K562 (cell line): ENCODE data around the gene PIK3R1. TPM values are rescaled to one million over a fixed set of nuclear protein-coding genes. Genes with fewer than 3 reads are reported as not detected.

Experiments used
- EP300 ChIP-seq: IDR thresholded peaks from 2 replicates; pipeline ENCODE4 v1.6.1; 2012; ENCODE audit warnings: low read length, improper control_type of control experiment
- FOS ChIP-seq: IDR thresholded peaks from 3 replicates; pipeline ENCODE4 v1.6.1; 2011; ENCODE audit not compliant: insufficient read length; ENCODE audit errors: extremely low read depth
- HDAC6 ChIP-seq: IDR thresholded peaks from 2 replicates; pipeline ENCODE4 v1.6.1; 2012; ENCODE audit warnings: low read depth, mild to moderate bottlenecking, control low read depth, inconsistent platforms, low read length, moderate library complexity
- HMGN3 ChIP-seq: IDR thresholded peaks from 2 replicates; pipeline ENCODE4 v1.6.1; 2011; ENCODE audit warnings: borderline replicate concordance, low read depth, mild to moderate bottlenecking, mixed read lengths, low read length; ENCODE audit not compliant: insufficient read length; ENCODE audit errors: extremely low read depth
- KLF16 ChIP-seq: IDR thresholded peaks from 2 replicates; pipeline ENCODE4 v1.6.1; 2016; ENCODE audit warnings: antibody characterized with exemption
- NEUROD1 ChIP-seq: fragments of 150-350 bp; IDR thresholded peaks from 2 replicates; pipeline ENCODE4 v1.6.1; 2014; ENCODE audit warnings: borderline replicate concordance, low read length, low read depth; ENCODE audit not compliant: partially characterized antibody
- NR2C1 ChIP-seq, 2 experiments: fragments of 450-650 bp; IDR thresholded peaks; 2 replicates each; pipeline ENCODE4 v1.6.1; 2017; ENCODE audit warnings: mild to moderate bottlenecking in 2 of 2, antibody characterized with exemption in 1 of 2, inconsistent platforms in 1 of 2, missing compliant biosample characterization in 1 of 2, missing genetic modification characterization in 1 of 2
- PPARD ChIP-seq: fragments of 250-450 bp; sonication (Bioruptor Pico); IDR thresholded peaks from 2 replicates; pipeline ENCODE4 v1.8.0; 2022; ENCODE audit warnings: inconsistent platforms, mild to moderate bottlenecking, moderate library complexity
- RB1 ChIP-seq: fragments of 450-650 bp; IDR thresholded peaks from 2 replicates; pipeline ENCODE4 v1.6.1; 2017; ENCODE audit warnings: low read depth, mild to moderate bottlenecking
- SRSF1 ChIP-seq: fragments of 200-400 bp; formaldehyde crosslinking; IDR thresholded peaks from 2 replicates; pipeline ENCODE4 v1.6.1; 2017; ENCODE audit warnings: mild to moderate bottlenecking, low read depth, low read length, moderate library complexity
- TAF7 ChIP-seq: fragments of 450-650 bp; IDR thresholded peaks from 2 replicates; pipeline ENCODE4 v1.6.1; 2016; ENCODE audit warnings: missing genetic modification characterization, missing compliant biosample characterization
- TARDBP ChIP-seq: fragments of 450-650 bp; IDR thresholded peaks from 2 replicates; pipeline ENCODE4 v1.6.1; 2016
- TCF7L2 ChIP-seq: fragments of 150-350 bp; IDR thresholded peaks from 2 replicates; pipeline ENCODE4 v1.6.1; 2016; ENCODE audit warnings: low read depth, mild to moderate bottlenecking, low read length, moderate library complexity
- ZNF124 ChIP-seq: sonication (generic); formaldehyde crosslinking; IDR thresholded peaks from 2 replicates; pipeline ENCODE4 v1.8.1; 2022; ENCODE audit warnings: missing genetic modification reagents
- ZNF175 ChIP-seq: fragments of 200-800 bp; sonication (Bioruptor generic); IDR thresholded peaks from 2 replicates; pipeline ENCODE4 v1.6.1; 2016; ENCODE audit warnings: low read depth, mild to moderate bottlenecking, missing genetic modification characterization, missing compliant biosample characterization
- ZNF224 ChIP-seq: sonication (generic); formaldehyde crosslinking; IDR thresholded peaks from 2 replicates; pipeline ENCODE4 v1.8.0; 2022; ENCODE audit warnings: mild to moderate bottlenecking, missing genetic modification reagents
- ZNF431 ChIP-seq: sonication (generic); formaldehyde crosslinking; IDR thresholded peaks from 2 replicates; pipeline ENCODE4 v1.8.0; 2022; ENCODE audit warnings: mild to moderate bottlenecking, missing genetic modification reagents
- polyA plus RNA-seq, 8 experiments: library from polyadenylated mRNA; depleted of rRNA in 4 of 8; stranded (reverse) in 5 of 8; unstranded in 3 of 8; fragments of >200 nt; fragmentation: Nextera tagmentation in 2 of 8; fragmentation: Illumina TruSeq in 1 of 8; extraction: Ambion mirVana in 2 of 8; extraction: Trizol in 1 of 8; gene quantifications; 2 replicates each; pipeline versions ENCODE4 v1.2.1 to v1.2.3, GENCODE V29; 2011 to 2014; ENCODE audit warnings: inconsistent platforms in 1 of 8, missing spikeins in 1 of 8
- total RNA-seq, 7 experiments: library from RNA; depleted of rRNA in 6 of 7; stranded (reverse); fragments of >200 nt in 6 of 7; fragmentation: Illumina TruSeq in 2 of 7; extraction: Trizol in 2 of 7; gene quantifications; 2 replicates each; pipeline versions ENCODE4 v1.2.1 to v1.2.3, GENCODE V29; 2011 to 2021; ENCODE audit warnings: low replicate concordance in 1 of 7
- TF ChIP-seq, protein P1 (sequence below): sonication (generic); formaldehyde crosslinking; IDR thresholded peaks from 2 replicates; pipeline ENCODE4 v1.8.0; 2022; ENCODE audit warnings: mild to moderate bottlenecking, missing genetic modification reagents
- TF ChIP-seq, protein P2 (sequence below): fragments of 250-450 bp; sonication (Bioruptor Pico); IDR thresholded peaks from 2 replicates; pipeline ENCODE4 v1.8.0; 2021; ENCODE audit warnings: borderline replicate concordance, mild to moderate bottlenecking, moderate library complexity; ENCODE audit not compliant: poor library complexity, severe bottlenecking
- TF ChIP-seq, protein P3 (sequence below), 2 experiments: fragments of 150-350 bp in 1 of 2; IDR thresholded peaks; 2 replicates each; pipeline ENCODE4 v1.6.1; 2012 to 2016; ENCODE audit warnings: low read depth in 2 of 2, low read length in 2 of 2, mild to moderate bottlenecking in 1 of 2, moderate library complexity in 1 of 2
- TF ChIP-seq, protein P4 (sequence below): fragments of 250-450 bp; sonication (Bioruptor Pico); IDR thresholded peaks from 2 replicates; pipeline ENCODE4 v1.4.0; 2020

PIK3R1 gene
- total and polyA plus RNA-seq, 9 of the 15 experiments (the other 6 are each of a cell fraction or from before 2014, with no cell fraction given) = 1.1 to 9.7 (median 4.8) TPM

DNA sequence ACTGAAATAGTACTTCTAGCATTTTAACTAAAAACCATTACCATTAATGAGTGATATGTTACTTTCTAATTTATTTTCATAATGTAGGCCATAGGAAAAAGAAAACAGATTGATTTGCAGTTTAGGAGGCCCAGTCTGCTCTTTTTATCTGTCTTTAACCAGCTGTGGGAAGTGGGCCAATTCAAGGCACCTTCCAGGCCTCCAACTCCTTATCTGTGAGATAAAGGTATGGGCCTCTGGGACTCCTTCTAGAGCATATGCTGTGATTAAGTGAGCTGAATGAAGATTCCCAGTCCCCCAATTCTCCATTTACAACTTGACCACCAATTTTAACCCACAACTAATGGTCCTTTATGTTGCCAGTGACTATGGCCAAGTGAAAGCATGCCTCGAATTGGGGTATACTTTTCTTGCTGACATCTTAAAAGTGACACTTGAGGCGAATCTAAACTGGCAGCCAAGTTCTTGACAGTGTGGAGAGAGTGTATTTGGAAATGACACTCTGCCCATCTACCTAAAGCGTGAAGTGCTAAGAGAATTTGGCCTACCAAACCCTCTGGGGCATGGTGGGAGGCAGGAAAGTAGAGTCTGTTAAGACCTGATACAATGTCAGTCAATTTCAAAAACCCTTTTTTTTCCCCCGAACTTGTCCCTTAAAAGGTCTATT, 88.3 kb downstream of the PIK3R1 start (continued):
- no peak for TF ChIP-seq ZNF124 (CRISPR knock-in tag)
- TF ChIP-seq, protein P1, sequence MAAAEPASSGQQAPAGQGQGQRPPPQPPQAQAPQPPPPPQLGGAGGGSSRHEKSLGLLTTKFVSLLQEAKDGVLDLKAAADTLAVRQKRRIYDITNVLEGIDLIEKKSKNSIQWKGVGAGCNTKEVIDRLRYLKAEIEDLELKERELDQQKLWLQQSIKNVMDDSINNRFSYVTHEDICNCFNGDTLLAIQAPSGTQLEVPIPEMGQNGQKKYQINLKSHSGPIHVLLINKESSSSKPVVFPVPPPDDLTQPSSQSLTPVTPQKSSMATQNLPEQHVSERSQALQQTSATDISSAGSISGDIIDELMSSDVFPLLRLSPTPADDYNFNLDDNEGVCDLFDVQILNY (CRISPR knock-in tag) = no peak
- TF ChIP-seq PPARD = no peak
- no peak for TF ChIP-seq SRSF1
- TF ChIP-seq NEUROD1 = peak; percentile 36
- TF ChIP-seq TARDBP = no peak
- TF ChIP-seq KLF16 = peak; percentile 88
- no peak for TF ChIP-seq ZNF224 (CRISPR knock-in tag)
- TF ChIP-seq RB1 = no peak
- TF ChIP-seq HMGN3 = peak; percentile 90
- TF ChIP-seq TCF7L2 = no peak
- TF ChIP-seq, protein P2, sequence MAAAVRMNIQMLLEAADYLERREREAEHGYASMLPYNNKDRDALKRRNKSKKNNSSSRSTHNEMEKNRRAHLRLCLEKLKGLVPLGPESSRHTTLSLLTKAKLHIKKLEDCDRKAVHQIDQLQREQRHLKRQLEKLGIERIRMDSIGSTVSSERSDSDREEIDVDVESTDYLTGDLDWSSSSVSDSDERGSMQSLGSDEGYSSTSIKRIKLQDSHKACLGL = no peak
- TF ChIP-seq, protein P3, sequence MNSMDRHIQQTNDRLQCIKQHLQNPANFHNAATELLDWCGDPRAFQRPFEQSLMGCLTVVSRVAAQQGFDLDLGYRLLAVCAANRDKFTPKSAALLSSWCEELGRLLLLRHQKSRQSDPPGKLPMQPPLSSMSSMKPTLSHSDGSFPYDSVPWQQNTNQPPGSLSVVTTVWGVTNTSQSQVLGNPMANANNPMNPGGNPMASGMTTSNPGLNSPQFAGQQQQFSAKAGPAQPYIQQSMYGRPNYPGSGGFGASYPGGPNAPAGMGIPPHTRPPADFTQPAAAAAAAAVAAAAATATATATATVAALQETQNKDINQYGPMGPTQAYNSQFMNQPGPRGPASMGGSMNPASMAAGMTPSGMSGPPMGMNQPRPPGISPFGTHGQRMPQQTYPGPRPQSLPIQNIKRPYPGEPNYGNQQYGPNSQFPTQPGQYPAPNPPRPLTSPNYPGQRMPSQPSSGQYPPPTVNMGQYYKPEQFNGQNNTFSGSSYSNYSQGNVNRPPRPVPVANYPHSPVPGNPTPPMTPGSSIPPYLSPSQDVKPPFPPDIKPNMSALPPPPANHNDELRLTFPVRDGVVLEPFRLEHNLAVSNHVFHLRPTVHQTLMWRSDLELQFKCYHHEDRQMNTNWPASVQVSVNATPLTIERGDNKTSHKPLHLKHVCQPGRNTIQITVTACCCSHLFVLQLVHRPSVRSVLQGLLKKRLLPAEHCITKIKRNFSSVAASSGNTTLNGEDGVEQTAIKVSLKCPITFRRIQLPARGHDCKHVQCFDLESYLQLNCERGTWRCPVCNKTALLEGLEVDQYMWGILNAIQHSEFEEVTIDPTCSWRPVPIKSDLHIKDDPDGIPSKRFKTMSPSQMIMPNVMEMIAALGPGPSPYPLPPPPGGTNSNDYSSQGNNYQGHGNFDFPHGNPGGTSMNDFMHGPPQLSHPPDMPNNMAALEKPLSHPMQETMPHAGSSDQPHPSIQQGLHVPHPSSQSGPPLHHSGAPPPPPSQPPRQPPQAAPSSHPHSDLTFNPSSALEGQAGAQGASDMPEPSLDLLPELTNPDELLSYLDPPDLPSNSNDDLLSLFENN (IDR thresholded peaks at IDR 0.05; ENCODE audit: low read depth in 2 of 2, low read length in 2 of 2) = peak in 1 of 2 experiments; percentile 86; a peak in 2 of 4 replicates
- TF ChIP-seq HDAC6 = no peak
- no peak for TF ChIP-seq ZNF431 (CRISPR knock-in tag)
- TF ChIP-seq NR2C1 (IDR thresholded peaks at IDR 0.05) = no peak
- TF ChIP-seq NR2C1 (tag; IDR thresholded peaks at IDR 0.05) = 0 out of 2 replicates have a peak, but pooled peaks have one; percentile 34
- TF ChIP-seq, protein P4, sequence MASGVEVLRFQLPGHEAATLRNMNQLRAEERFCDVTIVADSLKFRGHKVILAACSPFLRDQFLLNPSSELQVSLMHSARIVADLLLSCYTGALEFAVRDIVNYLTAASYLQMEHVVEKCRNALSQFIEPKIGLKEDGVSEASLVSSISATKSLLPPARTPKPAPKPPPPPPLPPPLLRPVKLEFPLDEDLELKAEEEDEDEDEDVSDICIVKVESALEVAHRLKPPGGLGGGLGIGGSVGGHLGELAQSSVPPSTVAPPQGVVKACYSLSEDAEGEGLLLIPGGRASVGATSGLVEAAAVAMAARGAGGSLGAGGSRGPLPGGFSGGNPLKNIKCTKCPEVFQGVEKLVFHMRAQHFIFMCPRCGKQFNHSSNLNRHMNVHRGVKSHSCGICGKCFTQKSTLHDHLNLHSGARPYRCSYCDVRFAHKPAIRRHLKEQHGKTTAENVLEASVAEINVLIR = no peak
- no peak for TF ChIP-seq FOS
- TF ChIP-seq EP300 = peak; percentile 86
- TF ChIP-seq TAF7 (tag) = no peak
- TF ChIP-seq ZNF175 (CRISPR knock-in tag) = peak; percentile 47; the same call in 1 of the 2 replicates
